ACC112 (cell line): ENCODE data around the gene TBC1D2B.

ENCODE experiments used
- H2AFZ ChIP-seq: fragments of 200-600 bp; sonication (generic); one replicate; pipeline ENCODE4 v1.6.0; 2017; ENCODE audit warnings: antibody characterized with exemption, low read length; ENCODE audit not compliant: unreplicated experiment
- H3K27ac ChIP-seq: fragments of 200-600 bp; sonication (generic); 2 replicates; pipeline ENCODE4 v1.5.1; 2014; ENCODE audit warnings: low read depth, mild to moderate bottlenecking, antibody characterized with exemption, low read length, moderate library complexity
- H3K27me3 ChIP-seq: fragments of 200-600 bp; sonication (generic); 2 replicates; pipeline ENCODE4 v1.6.1; 2014; ENCODE audit warnings: mild to moderate bottlenecking, antibody characterized with exemption, low read length, moderate library complexity, mixed read lengths; ENCODE audit not compliant: insufficient read depth
- H3K36me3 ChIP-seq: fragments of 200-600 bp; sonication (generic); 2 replicates; pipeline ENCODE4 v1.6.1; 2016; ENCODE audit warnings: mild to moderate bottlenecking, antibody characterized with exemption, low read length, moderate library complexity, mixed read lengths; ENCODE audit not compliant: insufficient read depth
- H3K4me1 ChIP-seq: fragments of 200-600 bp; sonication (generic); one replicate; pipeline ENCODE4 v1.6.1; 2016; ENCODE audit warnings: low read length, mixed read lengths; ENCODE audit not compliant: insufficient read depth, unreplicated experiment, control insufficient read depth
- H3K4me3 ChIP-seq: fragments of 200-600 bp; sonication (generic); 2 replicates; pipeline ENCODE4 v1.5.1; 2014; ENCODE audit warnings: mild to moderate bottlenecking, low read depth, low read length
- H3K79me2 ChIP-seq: fragments of 200-600 bp; sonication (generic); one replicate; pipeline ENCODE4 v1.6.0; 2016; ENCODE audit warnings: low read length; ENCODE audit not compliant: control insufficient read depth, unreplicated experiment, insufficient read depth

Gene TBC1D2B

DNA sequence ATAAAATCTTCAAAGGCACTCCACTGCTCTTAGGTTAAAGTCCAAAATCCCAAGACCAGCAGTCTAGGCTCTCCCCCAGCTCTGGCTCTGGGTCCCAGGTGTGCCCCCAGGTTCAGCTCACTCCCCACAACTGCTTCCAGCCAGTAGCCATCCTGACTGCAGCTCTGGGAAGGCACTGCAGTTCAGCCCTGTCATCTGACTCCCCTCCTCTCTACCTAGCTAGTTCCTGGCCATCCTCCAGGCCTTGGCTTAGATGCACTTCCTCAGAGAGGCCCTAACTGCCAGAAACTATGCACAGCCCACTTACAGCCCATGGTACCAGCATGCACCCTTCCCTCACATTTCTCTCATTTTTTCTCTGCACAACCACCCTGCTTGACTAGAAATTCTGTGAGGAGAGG is 25.5 kb downstream of the TBC1D2B start:
- Histone ChIP-seq H3K27ac (no peak overlapping the region), H3K4me3 (no peak overlapping the region), H3K4me1 (peaks cover 70% of the 10 kb centered on the region)

DNA sequence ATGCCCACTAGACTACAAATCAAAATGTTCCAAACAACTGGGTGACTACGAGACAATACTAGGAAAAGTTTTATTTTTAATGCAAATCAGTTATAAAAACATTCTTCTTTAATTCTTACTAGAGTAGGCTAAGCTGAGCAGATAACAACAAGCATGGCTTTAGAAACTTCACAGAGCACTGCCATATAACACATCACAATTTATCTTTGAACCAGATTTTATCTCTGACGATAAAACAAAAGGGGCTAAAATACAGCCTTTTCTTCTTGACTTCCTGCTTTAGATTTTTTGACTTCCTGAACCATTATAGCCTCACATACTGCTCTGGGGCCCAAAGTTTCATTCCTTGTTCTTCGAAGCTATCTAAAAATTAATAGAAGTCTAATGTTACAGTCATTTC is 25.9 kb downstream of the TBC1D2B start:
- H3K36me3 ChIP-seq: 0 out of 2 replicates have a peak, but pooled peaks cover 6% of the 10 kb centered on the region
- peaks cover 78% of the 10 kb centered on the region for H3K79me2 ChIP-seq
- H2AFZ ChIP-seq: no peak overlapping the region
- peak overlapping the region; percentile 66; the same call in 1 of the 2 replicates for H3K27ac ChIP-seq
- no peak overlapping the region for H3K4me3 ChIP-seq
- H3K4me1 ChIP-seq: peaks cover 66% of the 10 kb centered on the region
- no peaks in the 10 kb centered on the region for H3K27me3 ChIP-seq

More for the DNA sequence above, 25.5 kb downstream of the TBC1D2B start:
- Histone ChIP-seq H3K36me3 (0 out of 2 replicates have a peak, but pooled peaks cover 4% of the 10 kb centered on the region), H3K27me3 (no peaks in the 10 kb centered on the region), H3K79me2 (peaks cover 77% of the 10 kb centered on the region), H2AFZ (no peak overlapping the region)

DNA sequence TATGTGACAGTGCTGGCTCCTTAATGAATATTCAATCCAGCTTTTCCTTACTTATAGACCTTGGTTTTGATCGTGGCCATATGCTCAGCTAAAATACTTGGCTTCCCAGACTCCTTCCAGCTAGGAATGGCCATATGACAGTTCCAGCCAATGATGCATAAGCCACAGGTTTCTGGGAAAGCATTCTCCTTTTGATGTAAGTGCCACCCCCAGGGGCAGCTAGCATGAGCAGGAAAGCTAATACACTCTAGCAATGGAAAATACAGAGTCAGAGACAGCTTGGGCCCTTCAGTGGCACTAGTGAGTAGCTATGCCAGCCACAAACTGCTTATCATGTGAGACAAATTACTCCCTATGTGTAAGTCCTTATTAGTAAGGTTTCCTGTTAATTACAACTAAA is 26.7 kb downstream of the TBC1D2B start:
- 0 out of 2 replicates have a peak overlapping the region, but pooled peaks have one; percentile 5 for H3K4me3 ChIP-seq
- peaks cover 72% of the 10 kb centered on the region for H3K79me2 ChIP-seq
- no peak overlapping the region for H2AFZ ChIP-seq
- H3K4me1 ChIP-seq: peaks cover 58% of the 10 kb centered on the region
- H3K36me3 ChIP-seq: 0 out of 2 replicates have a peak, but pooled peaks cover 8% of the 10 kb centered on the region
- peak overlapping the region; percentile 66 for H3K27ac ChIP-seq
- no peaks in the 10 kb centered on the region for H3K27me3 ChIP-seq

DNA sequence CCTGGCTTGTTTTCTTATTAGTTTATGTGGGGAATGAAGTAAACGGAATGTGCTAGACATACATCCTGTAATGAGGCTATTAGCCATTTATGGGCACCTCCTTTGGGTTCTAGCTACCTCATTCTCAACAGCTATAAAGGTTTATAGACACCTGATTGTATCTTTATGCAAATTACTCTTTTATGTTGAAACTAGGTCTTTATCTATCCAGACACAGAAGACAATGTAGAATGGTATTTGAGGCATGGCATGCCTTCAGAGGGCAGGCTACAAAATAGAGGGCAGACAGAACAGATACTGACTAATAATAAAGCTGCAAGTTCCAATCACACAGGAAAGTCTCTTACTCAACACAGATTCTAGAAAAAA is 27.1 kb downstream of the TBC1D2B start:
- no peak overlapping the region for H2AFZ ChIP-seq
- peaks cover 54% of the 10 kb centered on the region for H3K4me1 ChIP-seq
- peak overlapping the region; percentile 66 for H3K27ac ChIP-seq
- H3K27me3 ChIP-seq: no peaks in the 10 kb centered on the region
- 0 out of 2 replicates have a peak, but pooled peaks cover 8% of the 10 kb centered on the region for H3K36me3 ChIP-seq
- H3K79me2 ChIP-seq: peaks cover 69% of the 10 kb centered on the region
- 0 out of 2 replicates have a peak overlapping the region, but pooled peaks have one; percentile 5 for H3K4me3 ChIP-seq

DNA sequence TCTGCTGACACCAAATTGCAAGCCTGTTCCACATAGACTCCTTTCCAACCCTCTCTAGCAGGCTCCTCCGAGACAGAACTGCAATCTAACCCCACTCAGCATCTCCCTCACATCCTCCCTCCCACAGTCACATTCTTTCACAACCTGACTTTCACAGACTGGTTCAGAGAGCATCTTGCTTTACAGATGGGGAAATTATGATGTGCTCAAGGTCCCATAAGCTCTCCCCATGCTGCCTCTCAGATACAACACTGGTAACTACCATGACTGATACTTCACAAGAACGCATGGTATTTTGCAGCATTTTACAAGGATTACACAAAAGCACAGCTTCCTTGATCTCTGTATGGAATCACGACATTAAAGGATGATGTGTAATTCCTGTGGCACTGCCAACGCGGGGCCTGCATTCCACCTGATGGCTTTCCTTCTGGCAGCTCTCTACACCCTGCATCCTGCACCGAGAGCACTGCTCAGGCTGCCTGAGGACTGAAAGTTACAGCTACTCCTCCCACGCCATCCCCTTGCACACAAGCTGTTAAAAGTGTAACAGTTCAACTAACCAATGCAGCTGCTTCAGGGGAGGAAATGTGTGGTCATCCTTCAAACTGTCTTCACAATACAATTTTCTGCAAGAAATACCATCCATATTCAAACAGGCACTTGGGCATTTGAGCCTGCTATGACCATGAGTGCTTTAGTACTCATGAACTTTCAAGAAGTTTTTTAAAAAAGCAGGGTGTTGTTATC is 27.6 kb downstream of the TBC1D2B start:
- H3K4me1 ChIP-seq: peaks cover 52% of the 10 kb centered on the region
- 0 out of 2 replicates have a peak, but pooled peaks cover 8% of the 10 kb centered on the region for H3K36me3 ChIP-seq
- no peak overlapping the region for H2AFZ ChIP-seq
- peak overlapping the region; percentile 66 for H3K27ac ChIP-seq
- H3K4me3 ChIP-seq: peak overlapping the region; percentile 5; the same call in 1 of the 2 replicates
- H3K79me2 ChIP-seq: peaks cover 67% of the 10 kb centered on the region
- no peaks in the 10 kb centered on the region for H3K27me3 ChIP-seq

DNA sequence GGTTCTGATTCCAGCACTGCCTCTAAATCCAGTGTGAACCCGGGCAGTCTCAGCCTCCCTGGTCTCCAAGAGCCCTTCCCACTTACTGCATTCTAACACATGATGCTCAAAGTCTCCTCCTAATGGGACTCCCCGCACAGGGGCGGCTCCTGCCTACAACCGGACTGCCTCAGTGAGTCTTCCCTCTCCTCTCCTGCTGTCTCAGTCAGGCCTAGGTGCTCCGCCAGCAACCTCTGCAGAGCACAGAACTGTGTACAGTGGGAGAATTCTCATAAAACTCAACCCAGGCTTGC is 28.9 kb downstream of the TBC1D2B start:
- Histone ChIP-seq H3K27me3 (no peaks in the 10 kb centered on the region), H3K4me3 (no peak overlapping the region), H2AFZ (no peak overlapping the region), H3K36me3 (0 out of 2 replicates have a peak, but pooled peaks cover 10% of the 10 kb centered on the region), H3K4me1 (peaks cover 52% of the 10 kb centered on the region), H3K27ac (no peak overlapping the region; the same call in 1 of the 2 replicates), H3K79me2 (peaks cover 54% of the 10 kb centered on the region)

DNA sequence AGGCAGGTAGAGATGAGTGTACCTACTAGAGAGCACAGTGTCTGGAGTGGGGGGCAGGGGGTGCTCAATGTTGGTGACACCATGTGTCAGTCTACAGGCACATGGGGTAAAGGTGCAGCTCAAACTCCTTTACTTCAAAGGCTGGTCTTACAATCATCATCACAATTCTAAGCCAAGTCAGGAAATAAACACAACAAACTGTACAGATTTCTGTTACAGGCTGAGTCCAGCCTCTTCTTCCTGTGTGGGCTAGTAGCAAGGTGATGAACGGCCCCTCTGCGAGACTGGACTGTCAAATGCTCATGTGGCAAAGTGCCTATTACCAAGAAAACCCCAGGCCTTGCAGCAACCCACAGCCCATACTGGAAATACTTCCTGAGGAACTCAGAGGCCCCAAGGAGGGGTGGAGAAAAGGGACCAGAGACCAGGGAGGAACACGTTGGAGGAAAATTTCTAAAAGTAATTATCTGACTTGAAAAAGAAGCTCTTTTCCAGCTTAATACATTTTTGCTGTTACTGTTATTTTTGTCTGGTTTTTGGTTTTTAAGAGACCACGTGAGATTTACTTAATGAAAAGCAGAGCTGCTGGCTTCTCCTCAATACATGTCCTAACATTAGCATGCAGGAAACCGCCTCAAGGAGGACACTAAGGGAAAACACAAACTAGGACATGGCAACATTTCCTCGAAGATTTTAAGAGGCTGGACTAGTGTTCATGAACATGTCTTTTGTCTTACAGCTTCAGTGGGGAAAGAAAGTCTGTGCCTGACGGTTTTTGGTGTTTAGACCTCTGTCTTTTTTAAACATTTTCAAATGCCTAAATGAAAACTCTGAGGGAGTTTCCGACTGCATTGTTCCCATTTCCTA is 29.5 kb downstream of the TBC1D2B start:
- Histone ChIP-seq H3K27ac (peak overlapping the region; percentile 43), H3K4me3 (no peak overlapping the region)

DNA sequence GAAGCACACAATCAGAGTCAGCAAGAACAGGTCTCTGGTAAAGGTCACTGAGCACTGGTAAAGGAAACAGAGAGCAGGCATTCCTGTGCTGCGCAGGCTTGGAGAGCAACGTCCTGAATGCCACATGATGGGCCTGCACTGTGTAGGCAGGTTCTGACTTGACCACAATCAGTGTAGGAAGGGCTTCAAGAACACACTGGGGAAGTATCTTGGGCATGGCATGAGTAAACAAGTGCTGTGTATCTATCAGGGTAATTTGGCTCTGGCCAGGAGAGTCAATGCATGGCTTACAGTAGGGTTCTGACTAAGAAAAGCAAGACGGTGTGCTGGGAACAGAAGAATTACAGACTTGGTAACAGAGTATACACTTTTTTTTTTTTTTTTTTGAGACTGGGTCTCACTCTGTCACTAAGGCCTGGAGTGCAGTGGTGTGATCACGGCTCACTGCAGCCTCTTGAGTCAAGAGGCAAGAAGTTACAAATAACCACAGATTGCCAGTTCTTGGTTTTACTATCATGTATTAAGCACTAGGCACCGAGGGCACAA is 30.6 kb downstream of the TBC1D2B start:
- Histone ChIP-seq H3K4me3 (no peak overlapping the region), H3K36me3 (0 out of 2 replicates have a peak, but pooled peaks cover 8% of the 10 kb centered on the region), H3K27me3 (no peaks in the 10 kb centered on the region), H3K27ac (no peak overlapping the region), H3K79me2 (peaks cover 41% of the 10 kb centered on the region), H2AFZ (no peak overlapping the region), H3K4me1 (peaks cover 43% of the 10 kb centered on the region)

More for the DNA sequence above, 29.5 kb downstream of the TBC1D2B start:
- no peaks in the 10 kb centered on the region for H3K27me3 ChIP-seq
- H3K4me1 ChIP-seq: peaks cover 52% of the 10 kb centered on the region
- peaks cover 49% of the 10 kb centered on the region for H3K79me2 ChIP-seq
- 0 out of 2 replicates have a peak, but pooled peaks cover 8% of the 10 kb centered on the region for H3K36me3 ChIP-seq
- no peak overlapping the region for H2AFZ ChIP-seq

DNA sequence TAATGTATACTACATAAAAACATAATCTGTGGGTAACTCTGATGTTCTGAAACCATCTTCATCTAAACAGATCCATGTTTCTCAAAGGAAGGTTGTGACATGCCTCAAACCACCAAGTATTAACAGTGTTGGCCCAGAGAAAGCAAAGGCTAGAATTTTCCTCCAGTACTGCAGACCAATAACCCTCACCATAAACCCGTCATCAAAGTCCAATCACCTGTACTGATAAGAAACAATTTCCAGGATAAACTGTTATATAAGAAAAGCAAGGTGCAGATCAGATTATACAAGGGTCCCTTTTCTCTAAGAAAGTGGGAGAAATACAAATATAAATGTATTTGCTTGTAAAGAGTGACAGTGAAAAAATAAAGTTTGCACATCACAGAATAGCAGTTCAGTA is 32.3 kb downstream of the TBC1D2B start:
- Histone ChIP-seq H3K4me1 (peaks cover 27% of the 10 kb centered on the region), H3K79me2 (peaks cover 33% of the 10 kb centered on the region), H3K27ac (no peak overlapping the region)

DNA sequence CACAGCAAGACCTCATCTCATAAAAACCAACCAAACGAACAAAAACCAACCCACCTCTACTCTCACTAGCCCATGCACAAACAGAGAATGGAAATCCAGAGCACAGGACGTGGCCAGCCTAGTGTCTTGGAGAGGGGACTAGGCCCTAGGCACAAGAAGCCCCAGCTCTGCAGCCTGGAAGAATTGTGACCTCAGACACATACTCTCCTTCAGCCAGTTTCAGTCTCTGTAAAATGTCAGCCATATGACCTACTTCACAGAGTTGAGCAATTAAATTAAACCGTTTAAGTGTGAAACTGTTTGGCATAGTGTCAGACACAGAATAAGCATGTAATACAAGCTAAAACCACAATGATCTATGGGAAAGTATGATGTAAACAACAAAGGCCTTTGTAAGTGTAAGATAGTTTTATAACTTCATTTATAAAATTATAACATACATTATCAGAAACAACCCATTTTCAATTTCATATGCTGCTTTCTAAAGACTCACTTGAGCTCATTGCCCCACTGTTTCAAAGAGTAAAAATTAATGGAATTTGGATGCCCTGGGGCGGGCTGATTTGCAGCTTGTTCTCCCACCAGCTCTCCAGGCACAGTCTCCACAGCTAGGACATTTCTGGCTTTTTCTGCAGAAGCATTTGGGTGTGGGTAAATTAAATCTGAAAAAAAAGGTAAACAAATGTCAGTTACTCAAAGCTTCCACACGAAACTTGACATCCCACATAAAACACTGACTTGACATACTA is 32.9 kb downstream of the TBC1D2B start:
- Histone ChIP-seq H3K36me3 (0 out of 2 replicates have a peak, but pooled peaks cover 8% of the 10 kb centered on the region), H3K4me1 (peaks cover 23% of the 10 kb centered on the region), H2AFZ (no peak overlapping the region), H3K79me2 (peaks cover 39% of the 10 kb centered on the region), H3K4me3 (no peak overlapping the region), H3K27ac (no peak overlapping the region), H3K27me3 (no peaks in the 10 kb centered on the region)

More for the DNA sequence above, 32.3 kb downstream of the TBC1D2B start:
- Histone ChIP-seq H3K4me3 (no peak overlapping the region), H2AFZ (no peak overlapping the region), H3K27me3 (no peaks in the 10 kb centered on the region), H3K36me3 (0 out of 2 replicates have a peak, but pooled peaks cover 8% of the 10 kb centered on the region)
